Measurements from ENCODE around the gene S100PBP. TPM values are rescaled to one million over a fixed set of nuclear protein-coding genes. Genes with fewer than 3 reads are reported as not detected.

S100PBP gene
- total and polyA plus RNA-seq, 2 of the 13 experiments (the other 11 are each of a cell fraction or from before 2014, with no cell fraction given) = 20.4 to 26.1 TPM

GRCh38 chr1:32867151-32867550, 49.7 kb downstream of the S100PBP start:
- WGBS (ENCODE audit: low lambda C conversion rate) = 66% methylated on average over 5 of the region's 5 CpGs
- no TSS peak for BruUV-seq (replicated peaks)
- H2AFZ ChIP-seq (ENCODE audit: low read length) = no peak overlapping the region
- in situ Hi-C loops (cut with HindIII; ENCODE audit: extremely low pct_ligation_motif_present, low pct_unique_long_range_greater_than_20kb) = no loop called here
- FAIRE-seq (no peak), ATAC-seq (no peak), DNase-seq (ENCODE audit: low spot score) (no peak)
- intact Hi-C loops (cut with micrococcal nuclease; ENCODE audit: unreplicated experiment) = no loop called here
- no peak overlapping the region for H3K4me3 ChIP-seq (replicated peaks in 1 of 3; ENCODE audit: insufficient read depth in 1 of 3, low read depth in 2 of 3, low read length in 3 of 3)
- H3K4me1 ChIP-seq (ENCODE audit: insufficient read depth, low read length) = peaks cover 21% of the 10 kb centered on the region
- ChIA-PET POLR2A (no interaction called here), CTCF (ENCODE audit: low intra/inter-chr PET ratio, low total read pairs) (no interaction called here)
- H4K20me1 ChIP-seq (ENCODE audit: insufficient read depth, low read length) = peaks cover 5% of the 10 kb centered on the region
- H3K4me2 ChIP-seq (ENCODE audit: low read depth, low read length) = no peak overlapping the region
- H3K27ac ChIP-seq (ENCODE audit: extremely low read length, insufficient read depth, low read length) = no peak overlapping the region
- no peaks in the 10 kb centered on the region for H3K79me2 ChIP-seq (ENCODE audit: insufficient read depth, low read length)
- no peak overlapping the region for H3K9ac ChIP-seq (ENCODE audit: insufficient read depth, low read depth, low read length)
- H3K36me3 ChIP-seq (replicated peaks in 1 of 2; ENCODE audit: control insufficient read depth in 1 of 2, insufficient read depth in 2 of 2, low read length in 2 of 2) = peaks cover 0 to 4% of the 10 kb centered on the region in 2 experiments; a peak in 1 of 5 replicates
- no peaks in the 10 kb centered on the region for H3K9me3 ChIP-seq (ENCODE audit: low read length)
- H3K27me3 ChIP-seq (ENCODE audit: control insufficient read depth in 1 of 2, insufficient read depth in 2 of 2, low read length in 2 of 2) = peaks cover 0 to 18% of the 10 kb centered on the region in 2 experiments; a peak in 3 of 5 replicates
- no peak for TF ChIP-seq ZBTB26 (CRISPR knock-in tag; IDR thresholded peaks at IDR 0.05; ENCODE audit: borderline replicate concordance)
- TF ChIP-seq MTF2 (CRISPR knock-in tag; IDR thresholded peaks at IDR 0.05; ENCODE audit: borderline replicate concordance) = no peak
- TF ChIP-seq ZNF543 (CRISPR knock-in tag; IDR thresholded peaks at IDR 0.05) = no peak
- TF ChIP-seq SRSF1 (optimal IDR thresholded peaks at IDR 0.05; ENCODE audit: low read depth, low read length) = no peak
- no peak for TF ChIP-seq MTERF4 (CRISPR knock-in tag; IDR thresholded peaks at IDR 0.05)
- TF ChIP-seq ZMYM2 (CRISPR knock-in tag; IDR thresholded peaks at IDR 0.05) = no peak
- no peak for TF ChIP-seq ZFP91 (CRISPR knock-in tag; IDR thresholded peaks at IDR 0.05; ENCODE audit: borderline replicate concordance)
- no peak for TF ChIP-seq AHDC1 (CRISPR knock-in tag; IDR thresholded peaks at IDR 0.05; ENCODE audit: borderline replicate concordance)
- TF ChIP-seq ETS1 (CRISPR knock-in tag; IDR thresholded peaks at IDR 0.05) = no peak
- no peak for TF ChIP-seq ZFP36L2 (CRISPR knock-in tag; IDR thresholded peaks at IDR 0.05)
- TF ChIP-seq TIGD3 (CRISPR knock-in tag; IDR thresholded peaks at IDR 0.05; ENCODE audit: borderline replicate concordance) = no peak
- TF ChIP-seq MED1 (CRISPR knock-in tag; IDR thresholded peaks at IDR 0.05) = no peak
